NCI-H82 treated with DMSO at 0.1 percent for 48 hours (cell line): ENCODE results near the gene AGAP9.
"Not testable (repeated sequence)": the region's sequence is repeated elsewhere in the genome, so short reads cannot be mapped to it uniquely, and the experiment has no call there.

Experiments used
- DNase-seq: peaks from one replicate; lab custom pipeline; 2025; ENCODE audit not compliant: unreplicated experiment; lab: John Stamatoyannopoulos, UW

Gene AGAP9

DNA sequence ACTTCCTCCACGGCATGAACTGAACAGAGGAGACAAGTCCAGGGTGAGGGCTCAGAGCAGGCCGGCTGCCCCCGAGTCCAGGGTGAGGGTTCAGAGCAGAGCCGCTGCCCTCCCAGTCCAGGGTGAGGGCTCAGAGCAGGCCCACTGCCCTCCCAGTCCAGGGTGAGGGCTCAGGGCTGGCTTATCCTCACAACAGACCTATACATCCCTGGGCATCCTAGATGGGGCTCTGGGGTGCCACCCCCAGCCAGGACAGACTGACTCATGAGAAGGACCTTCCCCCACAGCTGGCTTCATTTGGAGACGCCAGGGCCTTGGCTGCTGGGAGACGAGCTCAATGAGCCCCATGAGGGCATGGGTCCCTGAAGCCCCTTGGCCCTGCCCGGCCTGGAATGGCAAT, 33.8 kb downstream of the AGAP9 start:
- DNase-seq, result not testable (repeated sequence)

DNA sequence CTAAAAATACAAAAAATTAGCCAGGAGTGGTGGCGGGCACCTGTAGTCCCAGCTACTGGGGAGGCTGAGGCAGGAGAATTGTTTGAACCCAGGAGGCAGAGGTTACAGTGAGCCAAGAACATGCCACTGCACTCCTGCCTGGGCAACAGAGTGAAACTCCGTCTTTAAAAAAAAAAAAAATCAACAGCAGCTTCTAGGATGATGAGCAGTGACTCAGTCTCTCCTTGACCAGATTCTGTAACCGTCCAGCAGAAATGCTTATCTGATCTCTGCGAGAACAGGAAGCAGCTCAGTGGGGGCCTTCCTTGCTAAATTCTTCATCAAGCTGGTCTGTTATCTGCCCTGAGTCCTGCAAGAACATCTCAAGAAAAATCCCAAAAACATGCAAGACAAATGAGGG, 37.5 kb downstream of the AGAP9 start:
- DNase-seq, result not testable (repeated sequence)

DNA sequence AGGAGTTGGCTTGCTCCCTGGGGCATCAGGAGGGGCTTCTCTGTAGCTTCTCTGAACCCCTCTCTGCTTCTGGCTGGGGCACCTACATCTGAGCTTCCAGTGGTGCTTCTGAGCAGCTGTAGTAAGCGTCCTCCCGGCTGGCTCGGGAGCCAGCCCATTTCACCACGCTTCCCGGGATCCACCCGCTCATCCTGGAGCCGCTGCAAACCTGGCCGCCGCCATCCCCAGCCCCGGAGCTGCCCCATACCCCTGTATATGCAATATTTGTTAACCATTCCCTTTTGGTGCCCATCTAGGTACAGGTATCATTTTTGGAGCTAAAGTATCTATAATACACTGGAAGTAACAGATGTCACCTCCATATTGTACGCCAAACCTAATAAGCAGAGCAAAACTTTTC, 38.7 kb downstream of the AGAP9 start:
- not testable (repeated sequence) for DNase-seq

DNA sequence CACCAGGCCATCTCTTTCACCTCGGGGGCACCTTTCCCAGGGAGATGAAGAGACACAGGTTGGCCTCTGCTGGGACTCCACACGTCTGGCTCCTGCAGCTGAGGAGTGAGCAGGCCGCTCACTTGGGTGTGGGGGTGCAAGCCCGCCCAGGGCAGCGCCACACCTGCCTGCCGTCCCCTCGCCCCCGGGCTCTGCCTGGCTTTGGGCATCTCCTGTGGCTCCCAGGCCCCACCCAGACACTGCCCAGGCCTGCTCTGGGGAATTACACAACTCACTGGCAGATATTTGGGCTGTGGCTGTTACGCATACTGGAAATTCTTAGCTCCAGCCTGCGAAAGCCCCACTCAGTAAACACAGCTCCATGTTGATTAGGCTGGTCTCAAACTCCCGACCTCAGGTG, 39.5 kb downstream of the AGAP9 start, which contains the start of gene ANXA8:
Gene ANXA8, minus strand, starts transcription at position 193 of the 400 bp plus-strand sequence. Its CDS starts 182 bp downstream, at position 11.
- DNase-seq, result not testable (repeated sequence)

DNA sequence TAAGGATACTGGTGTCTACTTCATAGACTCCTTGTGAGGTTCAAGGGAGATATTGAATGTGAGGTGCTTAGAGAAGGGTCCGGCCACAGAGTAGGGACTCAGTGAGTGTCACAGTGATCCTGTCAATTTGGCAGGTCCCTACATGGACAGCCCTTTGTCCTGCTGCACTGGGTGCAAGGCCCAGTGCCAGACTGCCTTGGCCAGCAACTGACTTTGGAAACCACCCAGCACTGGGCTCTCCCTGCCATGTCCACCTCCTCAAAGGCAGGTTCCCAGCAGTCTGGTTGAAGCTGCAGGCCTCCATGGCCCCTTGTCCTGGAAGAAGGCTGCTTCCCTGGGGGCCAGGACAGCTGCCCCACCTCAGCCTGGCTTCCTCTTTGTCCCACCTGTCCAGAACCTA, 41.1 kb downstream of the AGAP9 start:
- DNase-seq, result not testable (repeated sequence)

DNA sequence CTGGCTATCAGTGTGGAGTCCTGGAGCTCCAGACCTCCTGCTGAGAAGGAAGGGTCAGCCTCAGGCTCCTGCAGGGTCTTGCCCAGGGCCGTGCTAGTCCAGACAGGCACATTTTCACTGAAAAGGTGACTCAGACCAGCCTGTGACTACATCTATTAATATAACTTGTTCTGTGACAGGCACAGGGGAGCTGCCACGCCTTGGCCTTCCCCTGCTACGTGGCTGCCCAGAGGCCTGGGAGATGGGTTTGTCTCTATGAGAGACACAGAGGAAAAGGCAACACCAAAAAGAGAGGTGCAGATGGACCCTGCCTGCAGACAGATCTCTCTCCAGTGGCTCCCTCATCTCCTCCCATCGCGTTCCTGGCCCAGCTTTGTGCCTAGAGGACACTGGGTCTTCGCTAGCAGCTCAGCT, 41.7 kb downstream of the AGAP9 start:
- not testable (repeated sequence) for DNase-seq

DNA sequence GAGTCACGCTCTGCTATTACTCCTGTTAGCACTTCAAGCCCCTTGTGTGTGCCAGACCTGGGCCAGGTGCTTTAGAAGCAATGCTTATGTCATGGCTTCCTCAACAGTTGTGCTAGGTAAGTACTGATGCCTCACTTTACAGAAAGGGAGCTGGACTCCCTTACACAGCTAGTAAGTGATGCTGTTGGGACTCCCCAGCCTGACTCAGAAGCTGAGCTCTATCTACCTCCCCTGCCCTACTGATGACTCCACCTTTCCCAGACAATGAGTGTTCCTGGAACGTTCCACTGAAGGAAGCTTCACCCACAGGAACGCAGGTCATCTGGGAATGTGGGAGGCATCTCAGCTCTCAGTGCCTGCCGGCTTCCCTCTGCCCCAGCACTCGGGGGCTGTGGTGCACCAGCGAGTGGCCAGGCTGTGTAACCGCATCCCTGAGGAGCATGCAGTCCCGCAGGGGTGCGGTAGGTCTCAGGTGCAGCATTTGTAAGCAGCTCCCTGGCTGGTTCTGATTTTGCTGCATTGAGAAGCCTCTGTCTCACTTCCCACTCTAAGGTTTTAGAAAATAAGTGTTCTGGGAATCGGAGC, 42.2 kb downstream of the AGAP9 start:
- not testable (repeated sequence) for DNase-seq

DNA sequence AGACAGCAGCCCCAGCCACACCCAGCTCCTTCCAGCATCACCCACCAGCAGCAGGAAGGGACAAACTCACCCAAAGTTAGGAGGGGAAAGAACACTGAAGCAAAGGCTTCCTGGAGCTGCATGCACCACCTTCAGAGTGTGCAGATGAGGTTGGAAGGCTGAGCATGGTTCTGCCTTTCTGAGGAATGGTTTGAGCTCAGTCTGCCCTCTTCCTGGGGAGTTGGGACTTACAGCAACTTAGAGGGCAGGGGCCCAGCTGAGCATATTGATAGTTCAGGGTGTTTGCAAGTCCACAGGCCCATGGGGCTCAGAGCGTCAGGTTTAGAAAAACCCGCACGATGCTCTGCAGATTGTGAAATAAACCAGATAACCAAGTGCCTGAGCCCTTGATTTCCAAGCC, 43.3 kb downstream of the AGAP9 start:
- DNase-seq, result not testable (repeated sequence)

DNA sequence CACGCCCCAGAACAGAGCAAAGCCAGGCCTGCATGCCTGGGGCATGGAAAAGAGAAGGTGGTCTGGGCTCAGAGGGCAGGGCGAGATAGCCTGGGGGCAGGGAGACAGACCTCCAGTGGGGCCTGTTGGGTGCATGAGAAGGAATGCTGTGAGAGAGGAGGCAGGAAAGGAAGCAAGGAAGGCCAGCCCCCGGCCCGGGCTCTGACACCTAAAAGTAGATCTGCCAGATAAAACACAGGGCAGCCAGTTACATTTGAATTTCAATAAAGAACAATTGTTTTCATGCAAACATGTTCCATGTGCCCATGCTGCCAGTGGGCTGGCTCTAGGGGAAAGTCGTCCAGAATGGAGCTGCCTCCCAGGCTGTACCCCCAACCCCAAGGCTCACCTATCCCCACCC, 45.3 kb downstream of the AGAP9 start:
- not testable (repeated sequence) for DNase-seq

DNA sequence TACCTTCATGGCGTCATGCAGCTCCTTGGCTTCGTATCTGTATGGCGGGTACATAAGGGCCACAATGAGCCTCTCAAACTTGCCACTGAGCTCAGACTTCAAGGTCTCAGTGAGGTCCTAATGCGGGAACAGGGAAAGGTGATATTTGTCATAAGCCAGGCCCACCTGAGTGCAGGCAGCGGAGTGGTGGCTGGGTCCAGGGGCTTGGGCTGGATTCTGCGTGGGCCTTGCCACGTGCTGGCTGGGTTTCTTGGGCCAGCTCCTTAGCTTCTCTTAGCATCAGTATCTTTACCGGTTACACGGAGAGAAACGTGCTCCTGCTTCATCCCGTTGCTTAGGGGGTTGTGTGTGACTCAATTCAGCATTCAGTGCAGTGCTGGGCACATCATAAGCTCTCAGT, 46.4 kb downstream of the AGAP9 start:
- DNase-seq, result not testable (repeated sequence)

DNA sequence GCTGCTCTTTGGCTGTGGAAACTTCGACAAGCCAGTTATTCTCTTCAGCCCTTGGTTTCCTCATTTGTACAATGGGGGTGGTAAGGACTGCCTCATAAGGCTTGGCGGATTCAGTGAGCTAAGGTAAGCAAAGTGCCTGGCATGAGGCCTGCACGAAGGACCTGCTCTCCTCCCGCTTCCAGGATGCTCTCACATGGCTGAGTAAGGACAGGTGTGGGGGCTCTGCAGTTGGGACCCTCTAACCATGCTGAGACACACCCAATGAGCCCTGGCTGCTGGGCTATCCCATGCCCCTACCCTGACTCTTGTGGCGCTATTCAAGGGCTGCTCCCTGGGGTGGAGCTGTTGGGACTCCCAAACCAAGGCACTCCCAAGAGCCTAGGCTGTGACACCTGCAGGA, 48.3 kb downstream of the AGAP9 start:
- DNase-seq, result not testable (repeated sequence)

DNA sequence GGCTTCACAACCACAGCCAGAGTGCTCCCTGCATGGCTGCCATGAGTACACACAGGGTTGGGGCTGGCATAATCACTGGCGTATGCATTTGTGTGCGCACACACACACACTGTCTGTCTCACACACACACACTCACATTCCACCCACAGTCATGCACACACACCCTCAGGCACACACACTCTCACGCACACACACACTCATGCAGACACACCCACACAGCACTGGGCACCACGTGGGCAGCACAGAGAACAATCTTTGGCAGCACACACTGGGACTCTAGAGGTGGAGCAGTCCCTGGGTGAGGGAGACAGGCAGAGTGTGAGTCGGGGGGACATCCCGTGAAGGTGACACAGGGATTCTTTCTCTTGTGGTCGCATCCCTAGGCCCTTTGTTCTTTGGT, 49.9 kb downstream of the AGAP9 start:
- not testable (repeated sequence) for DNase-seq

DNA sequence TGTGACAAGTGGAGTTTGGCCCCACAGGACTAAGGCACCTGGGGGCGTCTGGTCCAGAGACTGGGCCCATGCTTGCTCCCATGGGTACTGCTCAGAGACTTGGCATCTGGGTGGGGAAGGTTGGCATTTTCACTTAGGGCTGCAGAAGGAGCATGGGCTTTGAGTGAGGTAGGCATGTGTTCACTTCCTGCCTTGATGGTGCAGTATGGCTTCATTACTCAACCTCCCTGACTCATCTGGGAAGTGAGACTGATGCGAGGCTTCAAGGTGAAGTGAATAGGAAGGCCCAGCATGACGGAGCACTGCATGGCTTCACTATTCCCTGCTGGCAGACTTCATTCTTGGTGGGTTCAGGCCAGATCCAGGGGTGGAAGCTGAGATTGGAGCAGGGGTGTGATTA, 50.8 kb downstream of the AGAP9 start:
- not testable (repeated sequence) for DNase-seq

DNA sequence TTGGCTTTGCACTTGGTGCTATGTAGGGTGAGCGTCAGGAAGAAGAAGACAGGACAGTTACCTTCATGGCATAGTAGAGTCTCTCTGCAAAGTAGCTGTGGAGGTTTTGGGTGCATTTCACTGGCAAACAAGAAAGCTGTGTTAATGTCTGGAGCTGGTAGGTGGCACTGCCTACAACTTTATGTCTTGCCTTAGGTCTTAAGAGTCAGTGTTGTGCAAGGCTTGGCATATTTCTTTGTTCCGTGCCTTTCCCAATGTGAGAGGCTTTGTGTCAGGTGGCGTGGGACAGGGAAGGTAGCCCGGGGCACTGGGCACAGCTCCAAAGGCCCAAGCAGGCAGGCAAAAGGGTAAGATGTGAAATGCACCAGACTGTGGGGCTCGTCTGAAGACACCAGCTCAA, 51.4 kb downstream of the AGAP9 start:
- DNase-seq, result not testable (repeated sequence)

DNA sequence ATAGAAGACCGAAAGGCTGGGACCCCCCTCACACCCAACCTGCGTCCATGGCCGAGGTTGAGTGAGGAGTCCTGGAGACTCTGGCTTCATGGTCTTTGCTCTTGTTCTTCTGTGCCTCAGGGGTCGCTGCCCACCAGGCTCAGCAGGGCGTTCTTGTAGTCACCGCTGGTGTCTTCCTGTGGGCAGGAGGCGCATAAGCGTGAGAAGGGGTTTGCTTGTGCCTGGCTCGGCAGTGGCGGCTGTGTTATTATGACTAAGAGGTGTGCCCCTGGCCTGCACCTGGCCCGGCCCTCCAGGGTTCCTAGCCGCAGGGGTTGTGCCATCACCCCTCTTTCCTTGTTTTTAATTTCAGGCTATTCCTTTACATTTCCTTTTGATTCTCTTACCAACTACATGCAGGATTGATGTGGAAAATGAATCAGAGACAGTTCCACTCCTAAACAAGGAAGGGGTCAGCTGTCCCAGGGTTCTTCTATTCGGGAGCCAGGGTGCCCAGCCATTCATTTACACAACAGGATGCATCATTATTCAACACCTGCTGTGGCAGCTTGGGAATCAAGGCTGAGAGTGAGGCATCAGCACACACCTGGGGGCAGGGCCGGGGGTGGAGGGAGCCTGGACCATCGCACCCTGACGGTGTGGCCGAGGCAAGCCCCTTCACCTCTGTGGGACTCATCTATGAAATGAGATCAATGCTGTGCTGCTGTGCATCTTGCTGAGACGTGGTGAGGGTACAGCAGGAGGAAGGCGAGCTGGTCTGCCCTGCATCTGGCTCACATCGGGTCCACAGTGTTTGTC, 54.5 kb downstream of the AGAP9 start:
- DNase-seq, result not testable (repeated sequence)

DNA sequence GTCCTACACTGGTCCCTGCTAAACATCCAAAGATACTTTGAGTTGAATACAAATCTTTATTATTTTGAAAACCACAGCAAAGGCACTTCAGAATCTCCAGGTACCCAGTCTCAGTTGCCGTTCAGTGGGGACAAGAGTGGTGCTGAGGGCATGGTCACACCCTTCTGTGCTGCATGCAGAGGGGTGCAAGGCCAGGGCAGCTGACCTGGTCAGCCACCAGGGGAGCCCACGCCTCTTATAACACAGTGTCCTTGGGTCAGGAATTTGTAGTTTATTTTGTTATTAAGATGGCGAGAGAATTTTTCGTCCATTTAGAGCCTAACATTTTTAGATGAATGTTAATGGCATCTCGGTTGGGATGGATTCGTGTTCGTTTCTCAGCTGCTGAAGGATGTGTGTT, 55.5 kb downstream of the AGAP9 start:
- not testable (repeated sequence) for DNase-seq

DNA sequence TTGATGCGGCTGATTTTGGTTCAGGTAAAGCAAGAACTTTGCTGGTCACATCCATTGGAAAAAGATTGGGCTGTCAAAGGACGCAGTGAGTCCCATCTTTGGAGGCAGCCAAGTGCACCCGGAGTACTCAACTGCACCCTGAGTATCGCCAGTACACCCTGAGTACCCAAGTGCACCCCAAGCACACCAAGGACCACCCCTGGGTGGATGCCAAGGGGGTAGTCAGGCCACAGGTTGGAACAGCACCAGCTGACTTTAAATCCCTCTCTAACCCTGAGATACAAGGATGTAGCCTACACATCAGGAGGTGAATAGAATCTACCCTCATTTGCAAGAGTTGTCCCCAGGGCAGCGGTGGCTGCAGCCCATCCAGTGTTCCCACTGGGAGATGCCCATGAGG, 56.0 kb downstream of the AGAP9 start:
- DNase-seq, result not testable (repeated sequence)

DNA sequence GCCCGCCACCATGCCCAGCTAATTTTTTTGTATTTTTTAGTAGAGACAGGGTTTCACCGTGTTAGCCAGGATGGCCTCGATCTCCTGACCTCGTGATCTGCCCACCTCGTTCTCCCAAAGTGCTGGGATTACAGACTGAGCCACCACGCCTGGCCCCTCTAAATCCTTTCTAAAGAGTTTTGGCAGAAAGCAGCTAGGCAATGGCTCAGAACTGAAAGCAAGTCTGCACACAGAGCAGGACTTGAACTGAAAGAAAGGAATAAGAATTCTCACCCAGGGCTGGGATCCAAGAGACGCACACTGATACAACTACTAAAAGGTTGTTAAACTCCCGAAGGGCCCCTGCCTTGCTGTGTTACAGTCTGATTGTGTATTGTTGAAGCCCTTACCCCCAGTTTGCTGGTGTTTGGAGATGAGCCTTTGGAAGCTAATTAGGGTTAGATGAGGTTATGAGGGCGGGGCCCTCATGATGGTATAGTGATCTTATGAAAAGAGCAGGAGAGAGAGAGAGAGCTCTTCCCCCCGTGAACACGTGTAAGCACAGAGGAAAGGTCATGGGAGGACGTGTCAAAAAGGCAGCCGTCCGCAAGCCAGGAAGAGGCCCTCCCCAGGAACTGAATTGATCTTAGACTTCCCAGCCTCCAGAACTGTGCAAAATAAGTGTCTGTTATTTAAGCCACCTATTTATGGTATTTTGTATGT, 58.1 kb downstream of the AGAP9 start:
- peak; percentile 11 for DNase-seq

DNA sequence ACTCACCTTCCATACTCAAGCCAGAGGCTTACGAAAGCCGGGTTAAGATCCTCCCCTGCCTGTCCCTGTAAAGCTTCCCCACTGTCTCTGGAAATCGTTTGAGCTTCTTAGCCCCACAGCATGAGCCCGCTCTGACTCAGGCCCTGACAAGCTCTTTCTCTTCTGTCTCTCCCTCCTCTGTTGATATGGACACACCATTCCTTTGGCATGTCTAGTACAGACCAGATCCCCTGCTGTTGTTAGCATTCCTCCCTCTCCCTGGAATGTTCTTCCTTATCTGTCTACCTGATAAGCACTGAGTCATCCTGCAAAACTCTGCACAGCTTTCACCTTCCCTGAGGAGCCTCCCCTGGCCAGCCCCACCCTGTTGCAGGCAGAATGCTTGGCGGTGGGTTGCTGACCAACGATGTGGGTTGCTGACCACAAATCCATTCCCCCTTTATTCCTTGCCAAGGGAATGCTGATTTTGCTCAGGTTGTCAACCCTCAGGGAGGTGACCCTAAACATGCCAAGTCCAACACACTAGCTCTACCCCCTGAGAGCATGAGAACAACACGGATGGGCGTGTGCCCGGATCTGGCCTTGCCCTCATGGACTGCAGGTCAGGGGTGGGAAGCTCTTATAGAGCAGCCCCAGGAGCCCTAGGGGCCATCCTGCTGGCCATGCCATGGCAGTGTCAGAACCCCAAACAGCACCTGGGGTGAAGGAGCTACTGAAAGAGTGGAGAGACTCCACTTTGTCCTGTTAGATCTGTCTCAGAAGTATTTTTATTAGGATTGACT, 60.7 kb downstream of the AGAP9 start:
- not testable (repeated sequence) for DNase-seq

DNA sequence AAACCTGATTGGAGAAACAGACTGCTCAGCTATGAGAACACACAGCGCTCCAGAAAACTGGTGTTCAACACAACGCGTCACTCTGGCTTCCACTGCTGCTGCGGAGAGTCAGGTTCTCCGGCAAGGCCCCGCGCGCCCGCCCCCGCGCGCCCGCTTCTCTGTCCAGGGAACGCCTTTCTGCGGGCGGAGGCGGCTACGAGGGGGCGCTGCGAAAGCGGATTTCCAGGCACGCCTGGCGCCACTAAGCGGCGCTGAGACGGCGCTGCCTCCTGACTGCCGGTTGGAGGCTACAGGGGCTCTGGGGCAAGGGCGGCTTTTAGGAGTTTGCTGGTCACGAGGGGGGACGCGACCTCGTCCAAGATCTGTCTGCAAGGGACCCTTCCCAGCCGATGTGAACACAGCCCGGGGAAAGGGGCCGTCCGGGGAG, 62.2 kb downstream of the AGAP9 start:
- DNase-seq, result peak; percentile 5
